Measurements from ENCODE around the gene FBN2.

DNA sequence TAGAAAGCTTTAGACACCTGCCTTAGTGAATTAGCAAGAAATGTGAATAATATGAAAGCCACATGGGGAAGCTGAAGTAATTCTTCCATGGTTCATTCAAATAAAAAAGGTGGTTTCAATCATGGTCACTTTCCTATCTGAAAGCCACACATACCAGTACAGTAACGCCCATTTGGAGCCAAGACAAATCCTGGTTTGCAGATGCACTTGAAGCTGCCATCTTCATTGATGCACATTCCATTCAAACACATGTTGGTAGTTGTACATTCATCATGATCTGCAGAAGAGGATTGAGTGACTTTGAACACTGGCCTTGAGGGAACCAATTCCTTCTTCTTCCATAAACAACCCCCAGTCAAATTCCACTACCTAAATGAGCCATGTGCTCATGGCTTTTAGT, 161.5 kb downstream of the FBN2 start:
- TF ChIP-seq, protein P1, sequence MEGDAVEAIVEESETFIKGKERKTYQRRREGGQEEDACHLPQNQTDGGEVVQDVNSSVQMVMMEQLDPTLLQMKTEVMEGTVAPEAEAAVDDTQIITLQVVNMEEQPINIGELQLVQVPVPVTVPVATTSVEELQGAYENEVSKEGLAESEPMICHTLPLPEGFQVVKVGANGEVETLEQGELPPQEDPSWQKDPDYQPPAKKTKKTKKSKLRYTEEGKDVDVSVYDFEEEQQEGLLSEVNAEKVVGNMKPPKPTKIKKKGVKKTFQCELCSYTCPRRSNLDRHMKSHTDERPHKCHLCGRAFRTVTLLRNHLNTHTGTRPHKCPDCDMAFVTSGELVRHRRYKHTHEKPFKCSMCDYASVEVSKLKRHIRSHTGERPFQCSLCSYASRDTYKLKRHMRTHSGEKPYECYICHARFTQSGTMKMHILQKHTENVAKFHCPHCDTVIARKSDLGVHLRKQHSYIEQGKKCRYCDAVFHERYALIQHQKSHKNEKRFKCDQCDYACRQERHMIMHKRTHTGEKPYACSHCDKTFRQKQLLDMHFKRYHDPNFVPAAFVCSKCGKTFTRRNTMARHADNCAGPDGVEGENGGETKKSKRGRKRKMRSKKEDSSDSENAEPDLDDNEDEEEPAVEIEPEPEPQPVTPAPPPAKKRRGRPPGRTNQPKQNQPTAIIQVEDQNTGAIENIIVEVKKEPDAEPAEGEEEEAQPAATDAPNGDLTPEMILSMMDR (IDR thresholded peaks at IDR 0.05) = no peak
- no peak for TF ChIP-seq POLR2A (IDR thresholded peaks at IDR 0.05)
